Measurements from ENCODE around the gene IL6ST.

The IL6ST gene

DNA sequence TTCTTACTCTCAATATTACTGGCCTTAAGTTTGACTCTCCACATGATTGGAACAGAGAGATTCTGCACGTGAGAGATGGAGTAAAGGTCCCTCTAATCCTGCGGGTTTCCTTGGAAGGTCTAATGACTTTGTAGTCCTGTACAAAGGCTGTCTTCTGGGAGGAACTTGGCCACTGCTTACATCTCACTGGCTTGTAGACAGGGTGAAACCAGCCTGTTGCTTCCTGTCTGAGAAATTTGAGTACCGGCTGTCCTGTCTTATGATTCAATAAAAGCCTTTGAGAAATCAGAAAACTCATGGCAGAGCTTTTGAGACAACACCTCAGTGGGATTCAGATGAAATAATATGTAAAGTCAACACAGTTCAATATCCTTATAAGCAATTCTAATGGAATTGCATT, 100.6 kb downstream of the IL6ST start:
- no peak for DNase-seq

DNA sequence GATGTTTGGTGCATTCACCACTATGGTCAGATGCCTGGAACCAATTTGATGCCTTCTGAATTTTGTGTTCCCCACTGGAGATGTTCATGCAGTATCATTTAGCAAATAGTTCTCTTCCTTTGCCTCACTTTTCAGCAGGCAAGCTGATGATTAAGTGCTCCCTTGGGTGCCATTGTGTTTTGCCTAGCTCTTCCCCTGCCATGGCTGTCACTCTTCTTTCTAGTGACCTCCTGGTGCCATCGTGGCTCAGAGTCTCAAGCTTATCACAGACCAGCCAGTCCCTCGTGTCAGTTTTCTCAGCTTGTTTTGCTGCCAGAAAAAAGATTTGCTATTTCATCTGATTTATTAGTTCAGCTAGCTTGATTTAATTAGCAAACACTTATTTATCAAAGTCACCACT, 102.3 kb downstream of the IL6ST start:
- DNase-seq: no peak

- DNase-seq: no peak
These were observed 106.6 kb downstream of the IL6ST start for GRCh38 chr5:55888205-55888604.

DNA sequence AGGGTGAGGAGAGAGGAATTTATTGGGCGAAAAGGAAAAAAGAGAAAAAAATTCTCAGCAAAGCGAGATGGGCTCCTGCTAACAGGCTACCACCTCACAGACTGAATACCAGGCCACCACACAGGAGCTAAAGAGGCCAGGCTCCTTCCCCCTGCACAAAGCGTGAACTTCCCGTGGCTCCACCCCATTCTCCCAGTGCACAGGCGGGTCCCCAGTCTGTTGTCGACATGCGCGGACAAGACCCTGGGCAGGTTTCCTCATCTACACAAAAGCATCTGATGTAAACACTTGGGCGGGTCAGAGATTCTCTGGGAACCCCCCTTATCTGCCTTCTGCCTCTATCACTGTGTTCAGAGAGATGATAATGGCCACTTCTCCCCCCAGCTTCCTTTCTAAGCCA, 109.4 kb downstream of the IL6ST start:
- DNase-seq: no peak

Data from activated CD4-positive, CD25-positive, alpha-beta regulatory T cell (primary cell).